ENCODE data around the gene NEK5.
A peak's percentile ranks its signal among the peaks of the same experiment; 100 is the strongest.
"Not testable (repeated sequence)": the region's sequence is repeated elsewhere in the genome, so short reads cannot be mapped to it uniquely, and the experiment has no call there.

The NEK5 gene

DNA sequence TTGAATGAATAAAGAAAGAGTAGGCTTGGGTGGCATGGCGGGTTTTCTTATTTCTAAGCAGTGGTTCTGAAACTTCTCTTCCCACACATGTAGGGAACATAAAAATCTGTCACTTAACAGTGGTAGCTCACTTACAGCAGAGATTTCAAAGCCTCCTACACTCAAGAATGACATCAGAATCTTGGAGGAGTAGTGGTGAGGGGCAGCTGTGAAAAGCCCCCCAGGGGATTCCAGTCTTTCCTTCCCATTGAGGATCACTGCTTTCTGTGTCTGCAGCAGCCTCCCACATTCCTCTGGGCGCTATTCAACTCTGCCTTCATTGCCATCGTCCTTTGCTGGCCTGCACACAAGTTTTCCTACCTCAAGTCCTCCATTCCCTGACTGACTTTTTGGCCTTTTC, 8.6 kb upstream of the NEK5 start:
- DNase-seq, result no peak

DNA sequence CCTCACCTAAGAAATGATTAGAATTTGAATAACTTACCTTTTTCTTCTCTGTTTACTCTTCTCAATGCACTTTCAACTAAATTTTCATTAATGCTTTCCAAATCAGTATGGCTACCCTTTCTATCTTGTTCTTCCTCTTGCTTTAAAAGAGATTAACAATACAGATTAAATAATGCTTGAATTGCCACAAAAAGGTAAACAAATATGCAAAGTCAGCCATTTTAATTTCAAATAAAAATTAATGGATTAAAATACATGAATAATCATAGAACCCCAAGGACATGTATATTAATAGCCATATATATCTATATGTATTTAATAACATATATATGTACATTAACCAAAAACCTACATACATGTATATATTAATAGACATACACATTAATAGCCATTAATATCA, 7.9 kb upstream of the NEK5 start:
- DNase-seq, result no peak

DNA sequence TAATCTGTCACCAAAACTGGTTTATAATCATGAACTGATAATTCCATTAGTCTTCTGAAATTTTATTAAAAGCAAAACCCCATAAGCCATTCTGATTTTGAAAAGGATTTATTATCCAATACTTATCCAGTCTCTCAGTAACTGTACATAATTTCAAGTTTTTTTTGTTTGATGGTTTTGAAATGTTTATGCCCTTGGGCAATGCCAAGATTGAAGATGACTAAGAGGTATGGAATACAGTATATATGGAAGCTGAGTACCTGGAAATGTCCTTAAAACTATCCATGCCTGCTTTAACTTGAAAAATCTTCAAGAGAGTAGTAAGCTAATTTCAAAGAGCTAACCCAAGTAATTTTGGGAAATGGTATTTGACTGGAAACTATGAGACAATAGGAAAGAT, 1.8 kb upstream of the NEK5 start:
- no peak for DNase-seq

DNA sequence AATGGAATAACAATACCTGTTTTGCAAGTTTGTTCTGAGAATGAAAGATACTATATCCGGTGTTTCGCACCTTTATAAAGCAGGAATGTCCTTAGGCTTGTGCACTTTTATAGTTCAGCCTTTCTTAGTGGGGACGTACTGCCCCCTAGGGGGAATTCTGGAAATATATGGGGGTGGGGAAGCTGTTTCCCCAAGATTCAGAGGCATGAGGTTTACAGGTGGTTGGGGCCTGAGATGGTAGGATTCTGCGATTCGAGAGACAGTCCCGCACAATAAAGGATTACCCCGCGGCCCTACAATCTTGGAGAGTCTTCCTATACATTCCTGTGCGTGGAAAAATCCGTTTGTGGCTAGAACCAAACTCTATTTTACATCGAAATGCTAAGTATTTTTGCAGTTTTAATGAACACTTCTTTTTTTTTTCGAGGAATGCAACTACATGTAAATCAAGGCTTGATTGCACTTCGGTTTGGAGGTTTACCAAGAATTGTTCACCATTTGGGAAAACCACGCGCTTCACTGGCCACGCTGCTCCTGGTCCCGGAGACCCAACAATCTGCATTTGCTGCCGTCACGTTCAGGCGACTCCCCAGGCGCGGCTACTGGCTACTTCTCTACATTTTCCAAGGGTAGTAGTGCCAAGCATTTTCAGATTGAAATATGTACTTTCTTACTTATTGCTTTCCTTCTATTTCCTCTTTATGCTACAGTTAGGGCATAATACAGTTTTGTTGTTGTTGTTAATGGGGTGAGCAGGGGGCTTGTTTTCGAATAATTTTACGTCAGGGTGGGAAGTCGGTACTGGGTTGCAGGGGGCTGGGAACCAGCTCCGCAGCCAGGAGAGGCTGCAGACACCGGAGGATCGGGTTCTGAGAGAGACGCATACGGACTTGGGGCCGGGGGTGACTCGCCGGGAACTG, 830 bp downstream of the NEK5 start:
- peak; percentile 46 for DNase-seq

DNA sequence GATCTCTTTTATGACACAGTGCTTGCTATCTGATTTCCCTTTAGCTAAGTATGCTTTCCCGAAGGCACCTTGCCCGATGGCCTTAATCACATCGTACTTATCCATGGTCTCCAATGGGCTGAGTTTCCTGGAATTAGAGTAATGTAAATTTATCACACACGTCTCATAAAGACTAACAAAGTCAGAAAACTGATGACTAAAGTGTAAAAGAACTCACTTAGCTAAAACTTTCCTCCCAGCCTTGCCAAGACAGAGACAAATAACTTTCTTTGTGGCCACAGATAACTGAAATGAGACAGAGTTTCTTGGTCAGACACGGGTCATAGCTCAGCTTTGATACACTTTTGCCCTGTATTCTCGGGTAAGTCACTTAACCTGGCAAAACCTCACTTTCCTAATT, 1.5 kb downstream of the NEK5 start:
- no peak for DNase-seq

DNA sequence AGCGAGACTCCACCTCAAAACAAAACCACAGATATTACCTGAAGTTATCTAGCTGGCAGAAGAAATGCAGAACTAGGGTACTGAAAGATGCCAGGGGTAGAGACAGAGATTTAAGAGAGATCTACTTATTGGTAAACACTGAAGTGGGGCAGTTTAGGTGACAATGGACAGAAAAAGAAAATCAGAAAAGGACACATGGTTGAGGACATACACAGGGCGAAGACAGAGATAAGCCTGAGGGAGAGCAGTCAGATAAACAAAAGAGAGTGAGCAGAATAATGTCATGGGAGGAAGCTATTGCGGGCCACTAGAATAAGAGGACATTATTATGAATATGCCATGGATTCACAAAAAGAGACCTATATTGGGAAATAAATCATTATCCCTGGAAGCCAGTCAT, 3.3 kb downstream of the NEK5 start:
- no peak for DNase-seq

DNA sequence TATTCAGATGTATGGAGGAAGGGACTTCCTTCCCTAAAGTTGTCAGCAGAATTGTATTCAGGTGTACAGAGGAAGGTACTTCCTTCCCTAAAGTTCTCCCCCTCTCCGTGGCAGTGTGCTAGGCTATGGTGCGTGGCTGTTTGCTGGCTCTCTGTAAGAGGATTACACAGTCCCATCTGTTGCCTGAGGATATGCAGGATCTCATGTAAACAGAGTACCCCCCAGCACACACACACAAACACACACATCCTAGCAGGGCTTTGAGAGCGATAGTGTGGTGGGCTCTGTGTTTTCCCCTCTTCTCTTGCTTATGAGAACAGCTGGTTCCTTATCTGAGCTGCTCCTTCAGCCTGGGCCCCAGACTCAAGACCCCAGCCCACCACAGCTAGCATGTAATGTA, 10.3 kb downstream of the NEK5 start:
- DNase-seq, result no peak

DNA sequence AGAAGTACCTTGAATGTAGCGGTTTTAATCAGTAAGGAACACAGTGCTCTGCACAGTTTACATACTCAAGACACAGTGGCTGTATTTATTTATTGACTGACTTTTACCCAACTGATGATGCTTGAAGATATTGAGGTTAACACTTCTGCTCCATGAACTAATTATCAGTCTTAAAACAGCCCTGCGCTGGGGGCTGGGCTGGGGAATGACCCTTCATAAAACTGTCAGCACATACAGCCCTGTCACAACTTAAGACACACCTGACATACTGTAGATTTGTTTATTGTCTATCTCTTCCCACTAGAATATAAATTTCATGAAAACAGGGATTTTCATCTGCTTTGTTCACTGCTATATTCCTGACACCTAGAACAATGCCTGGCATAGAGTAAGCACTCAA, 10.8 kb downstream of the NEK5 start:
- no peak for DNase-seq

DNA sequence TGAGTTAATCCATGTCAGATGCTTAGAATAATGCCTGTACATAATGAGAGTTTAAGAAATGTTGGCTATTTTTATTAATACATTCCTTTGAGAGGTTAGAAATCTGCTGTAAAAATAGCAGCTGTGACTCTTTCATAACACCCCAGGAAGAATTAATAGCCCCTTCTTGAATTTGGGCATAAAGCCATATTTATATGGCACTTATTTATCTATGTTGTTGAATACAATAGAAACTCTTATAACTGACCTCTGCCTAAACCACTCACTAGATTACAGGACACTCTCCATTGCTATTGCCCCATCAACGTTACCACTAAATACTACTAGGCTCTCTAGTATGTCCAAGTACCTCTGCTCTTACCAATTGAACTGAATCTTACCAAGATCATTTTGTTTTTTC, 16.3 kb downstream of the NEK5 start:
- no peak for DNase-seq

DNA sequence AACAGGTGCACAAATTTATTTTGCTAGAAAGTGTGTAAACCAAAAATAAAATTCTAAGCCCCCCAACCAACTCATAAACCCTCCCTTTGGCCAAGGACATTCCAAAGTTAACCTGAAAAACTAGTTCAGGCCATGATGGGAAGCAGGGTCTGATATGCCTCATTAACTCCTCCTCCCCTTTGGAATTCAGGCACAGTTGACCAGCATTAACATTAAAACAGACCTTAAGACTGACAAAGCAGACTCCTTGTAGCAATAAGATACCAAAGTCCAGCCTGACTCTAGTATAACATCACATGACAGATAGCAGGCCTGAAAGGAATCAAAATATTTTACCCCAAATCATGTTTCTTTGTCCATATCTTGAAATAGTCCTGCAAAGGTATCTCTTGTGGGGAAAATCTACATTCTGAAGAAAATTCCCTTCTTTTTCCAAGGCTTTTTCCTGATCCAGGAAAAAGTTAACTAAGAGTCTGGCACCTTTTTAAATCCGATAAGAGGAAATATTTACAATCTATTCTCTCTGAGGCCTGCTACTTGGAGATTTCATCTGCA, 19.7 kb downstream of the NEK5 start:
- DNase-seq, result no peak

DNA sequence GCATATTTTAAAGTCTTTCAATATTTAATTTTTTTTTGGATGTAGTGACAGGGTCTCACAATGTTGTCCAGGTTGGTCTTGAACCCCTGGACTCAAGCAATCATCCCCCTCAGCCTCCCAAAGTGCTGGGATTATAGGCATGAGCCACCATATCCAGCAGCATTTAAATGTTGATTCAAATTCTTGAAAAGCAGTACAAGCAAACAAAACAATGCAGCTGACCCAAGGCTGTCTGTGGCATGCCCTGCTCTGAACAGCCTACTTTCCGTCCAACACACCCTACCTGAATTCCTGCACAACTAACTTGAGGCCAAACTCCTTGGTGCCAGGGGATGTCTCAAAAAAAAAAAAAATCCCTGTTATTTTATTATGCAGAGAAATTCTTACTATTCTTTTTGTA, 23.0 kb downstream of the NEK5 start:
- no peak for DNase-seq

DNA sequence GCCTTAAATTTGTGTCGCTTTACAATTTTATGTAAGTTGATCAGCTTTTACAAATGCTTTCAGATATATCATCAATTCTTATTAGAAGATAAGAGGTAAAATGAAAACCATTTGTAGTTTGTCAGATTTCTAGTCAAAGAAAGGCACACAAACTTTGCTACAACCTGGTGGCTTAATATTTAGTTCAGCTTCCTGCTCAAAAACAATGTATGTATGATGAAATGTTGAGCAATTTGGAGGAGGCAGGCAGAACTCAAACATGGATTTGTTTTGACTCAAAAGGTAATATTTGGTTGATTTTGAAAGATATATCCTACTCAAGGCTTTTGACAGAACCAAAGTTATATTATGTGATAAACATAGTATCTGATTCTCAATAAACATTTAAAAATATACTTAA, 24.2 kb downstream of the NEK5 start:
- DNase-seq, result no peak

DNA sequence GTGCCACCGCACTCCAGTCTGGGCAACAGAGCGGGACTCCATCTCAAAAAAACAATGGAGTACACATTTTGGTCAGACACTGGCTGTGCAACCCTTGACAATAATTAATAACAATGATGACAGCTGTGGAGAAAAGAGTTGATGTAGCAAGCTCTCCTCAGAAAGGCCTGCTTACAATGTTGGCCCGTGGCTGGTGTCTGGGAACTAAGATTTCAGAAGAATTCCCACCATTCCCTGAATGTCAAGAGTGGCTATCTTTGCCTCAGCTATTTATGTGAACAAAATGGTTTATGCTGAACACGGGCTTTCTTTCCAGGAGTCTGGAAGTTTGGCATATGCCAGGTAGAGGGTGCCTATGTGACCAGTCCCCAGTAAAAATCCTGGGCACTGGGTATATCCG, 25.5 kb downstream of the NEK5 start:
- no peak for DNase-seq

DNA sequence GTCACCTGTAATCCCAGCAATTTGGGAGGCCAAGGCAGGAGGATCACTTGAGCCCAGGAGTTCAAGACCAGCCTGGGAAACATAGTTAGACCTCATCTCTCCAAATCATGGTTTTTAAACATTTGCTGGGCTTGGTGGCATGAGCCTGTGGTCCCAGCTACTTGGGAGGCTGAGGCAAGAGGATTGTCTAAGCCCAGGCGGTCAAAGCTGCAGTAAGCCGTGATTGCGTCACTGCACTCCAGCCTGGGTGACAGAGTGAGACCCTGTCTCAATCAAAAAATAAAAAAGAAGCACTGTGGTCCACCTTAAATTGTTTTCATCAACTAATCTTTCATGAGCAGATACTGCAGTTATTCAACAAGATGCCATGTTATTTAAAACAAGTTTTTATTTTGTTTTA, 26.4 kb downstream of the NEK5 start:
- not testable (repeated sequence) for DNase-seq

DNA sequence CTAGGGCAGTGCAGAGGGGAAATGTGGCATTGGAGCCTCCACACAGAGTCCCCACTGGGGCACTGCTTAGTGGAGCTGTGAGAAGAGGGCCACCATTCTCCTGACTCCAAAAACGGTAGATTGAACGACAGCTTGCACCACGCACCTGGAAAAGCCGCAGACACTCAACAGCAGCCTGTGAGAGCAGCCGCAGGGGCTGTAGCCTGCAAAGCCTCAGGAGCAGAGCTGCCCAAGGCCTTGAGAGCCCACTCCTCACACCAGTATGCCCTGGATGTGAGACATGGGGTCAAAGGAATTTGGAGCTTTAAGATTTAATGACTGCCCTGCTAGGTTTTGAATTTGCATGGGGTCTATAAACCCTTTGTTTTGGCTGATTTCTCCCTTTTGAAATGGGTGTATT, 31.7 kb downstream of the NEK5 start:
- DNase-seq, result no peak

DNA sequence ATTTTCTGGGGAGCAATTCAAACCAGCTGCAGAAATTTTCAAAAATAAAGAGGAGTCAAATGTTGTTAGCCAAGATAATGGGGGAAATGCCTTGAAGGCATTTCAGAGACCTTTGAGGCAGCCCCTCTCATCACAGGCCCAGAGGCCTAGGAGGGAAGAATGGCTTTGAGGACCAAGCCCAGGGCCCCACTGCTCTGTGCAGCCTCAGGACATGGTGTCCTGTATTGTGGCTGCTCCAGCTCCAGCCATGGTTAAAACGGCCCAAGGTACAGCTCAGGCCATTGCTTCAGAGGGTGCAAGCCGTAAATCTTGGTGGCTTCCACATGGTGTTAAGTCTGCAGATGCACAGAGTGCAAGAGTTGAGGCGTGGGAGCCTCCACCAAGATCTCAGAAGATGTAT, 32.1 kb downstream of the NEK5 start:
- DNase-seq, result no peak

DNA sequence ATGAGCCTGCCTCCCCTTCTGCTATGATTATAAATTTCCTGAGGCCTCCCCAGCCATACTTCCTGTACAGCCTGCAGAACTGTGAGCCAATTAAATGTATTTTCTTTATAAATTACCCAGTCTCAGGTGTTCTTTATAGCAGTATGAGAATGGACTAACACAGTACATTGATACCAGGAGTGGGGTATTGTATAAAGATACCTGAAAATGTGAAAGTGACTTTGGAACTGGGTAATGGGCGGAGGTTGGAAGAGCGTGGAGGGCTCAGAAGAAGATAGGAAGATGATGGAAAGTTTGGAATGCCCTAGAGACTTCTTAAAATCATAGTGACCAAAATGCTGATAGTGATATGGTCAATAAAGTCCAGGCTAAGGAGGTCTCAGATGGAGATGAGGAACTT, 32.8 kb downstream of the NEK5 start:
- no peak for DNase-seq

DNA sequence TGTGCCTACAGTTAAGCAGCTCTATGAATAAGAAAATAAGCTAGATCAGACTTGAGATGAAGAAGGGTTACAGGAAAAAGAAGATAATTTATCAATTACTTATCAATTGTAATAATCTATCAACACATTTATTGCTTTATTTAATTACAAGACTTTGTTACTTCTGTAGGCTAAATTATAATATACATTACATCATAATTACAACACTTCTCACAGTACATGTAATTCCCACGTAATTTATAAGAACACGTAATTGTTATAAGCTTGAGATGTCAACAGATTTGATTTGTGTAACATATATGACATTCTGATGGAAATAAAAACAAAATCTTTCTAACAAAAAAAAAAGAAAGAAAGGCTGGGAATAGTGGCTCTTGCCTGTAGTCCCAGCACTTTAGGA, 36.8 kb downstream of the NEK5 start:
- DNase-seq, result no peak

DNA sequence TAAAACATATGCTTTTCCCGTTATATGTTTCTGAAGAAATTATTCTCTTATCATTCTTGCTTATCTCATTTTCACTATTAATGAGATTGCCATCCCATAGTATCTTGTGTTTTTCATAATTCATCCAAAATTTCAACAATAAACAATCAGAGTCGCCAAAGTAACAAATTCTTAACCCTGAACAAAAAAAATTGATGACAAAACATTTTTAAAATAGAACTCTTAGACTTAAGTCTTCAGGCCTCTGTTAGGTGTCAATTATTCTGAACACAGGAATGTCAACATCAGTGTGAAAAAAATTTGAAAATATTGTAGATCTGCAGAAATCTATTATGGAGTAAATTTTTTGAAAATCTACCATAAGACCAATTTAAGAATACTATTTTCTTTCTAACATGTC, 37.4 kb downstream of the NEK5 start:
- DNase-seq, result no peak

DNA sequence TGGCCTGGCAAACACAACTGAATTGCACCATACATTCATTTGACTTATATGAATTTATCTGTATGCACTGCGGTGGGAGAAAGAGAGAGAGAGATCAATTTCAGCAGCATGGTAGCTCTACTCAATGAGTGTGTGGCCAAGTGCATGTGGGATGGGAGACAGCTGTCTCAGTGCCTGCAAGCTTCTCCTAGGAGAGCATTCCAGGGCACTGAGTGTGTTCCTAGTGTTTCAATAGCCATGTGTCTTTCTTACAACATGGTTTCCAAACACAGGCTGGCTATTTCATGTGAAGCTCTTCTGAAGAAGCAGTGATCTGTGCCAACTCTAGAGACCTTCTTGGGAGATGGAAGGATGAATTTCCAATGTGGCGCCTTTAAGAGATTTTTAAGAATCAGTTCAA, 43.5 kb downstream of the NEK5 start:
- no peak for DNase-seq

DNA sequence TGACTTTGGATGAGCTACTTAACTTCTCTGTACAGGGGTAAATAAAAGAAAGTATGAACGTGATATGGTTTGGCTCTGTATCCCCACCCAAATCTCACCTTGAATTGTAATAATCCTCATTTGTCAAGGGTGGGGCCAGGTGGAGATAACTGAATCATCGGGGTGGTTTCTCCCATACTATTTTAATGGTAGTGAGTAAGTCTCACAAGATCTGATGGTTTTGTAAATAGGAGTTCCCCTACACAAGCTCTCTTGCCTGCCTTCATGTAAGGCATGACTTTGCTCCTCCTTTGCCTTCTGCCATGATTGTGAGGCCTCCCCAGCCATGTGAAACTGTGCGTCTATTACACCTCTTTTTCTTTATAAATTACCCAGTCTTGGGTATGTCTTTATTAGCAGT, 43.9 kb downstream of the NEK5 start:
- DNase-seq, result not testable (repeated sequence)

DNA sequence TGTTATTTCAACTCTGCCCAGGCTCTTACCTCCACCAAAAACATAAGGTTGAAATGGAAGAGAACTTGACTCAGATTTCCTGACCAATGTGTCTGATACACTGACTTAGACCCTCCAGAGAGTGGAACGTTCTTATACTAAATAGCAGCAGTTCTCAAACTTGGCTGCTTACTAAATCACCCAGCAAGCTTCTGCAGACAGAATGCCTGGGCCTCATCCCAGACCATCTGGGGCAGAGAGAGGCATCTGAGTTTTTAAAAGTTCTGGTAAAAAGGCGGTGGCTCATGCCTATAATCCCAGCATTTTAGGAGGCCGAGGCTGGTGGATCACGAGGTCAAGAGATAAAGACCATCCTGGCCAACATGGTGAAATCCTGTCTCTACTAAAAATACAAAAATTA, 46.3 kb downstream of the NEK5 start:
- DNase-seq, result no peak

DNA sequence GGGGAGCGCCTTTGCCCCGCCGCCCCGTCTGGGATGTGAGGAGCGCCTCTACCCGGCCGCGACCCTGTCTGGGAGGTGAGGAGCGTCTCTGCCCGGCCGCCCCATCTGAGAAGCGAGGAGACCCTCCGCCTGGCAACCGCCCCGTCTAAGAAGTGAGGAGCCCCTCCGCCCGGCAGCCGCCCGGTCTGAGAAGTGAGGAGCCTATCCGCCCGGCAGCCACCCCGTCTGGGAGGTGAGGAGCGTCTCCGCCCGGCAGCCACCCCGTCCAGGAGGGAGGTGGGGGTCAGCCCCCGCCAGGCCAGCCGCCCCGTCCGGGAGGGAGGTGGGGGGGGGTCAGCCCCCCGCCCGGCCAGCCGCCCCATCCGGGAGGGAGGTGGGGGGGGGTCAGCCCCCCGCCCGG, 49.0 kb downstream of the NEK5 start:
- DNase-seq, result not testable (repeated sequence)

DNA sequence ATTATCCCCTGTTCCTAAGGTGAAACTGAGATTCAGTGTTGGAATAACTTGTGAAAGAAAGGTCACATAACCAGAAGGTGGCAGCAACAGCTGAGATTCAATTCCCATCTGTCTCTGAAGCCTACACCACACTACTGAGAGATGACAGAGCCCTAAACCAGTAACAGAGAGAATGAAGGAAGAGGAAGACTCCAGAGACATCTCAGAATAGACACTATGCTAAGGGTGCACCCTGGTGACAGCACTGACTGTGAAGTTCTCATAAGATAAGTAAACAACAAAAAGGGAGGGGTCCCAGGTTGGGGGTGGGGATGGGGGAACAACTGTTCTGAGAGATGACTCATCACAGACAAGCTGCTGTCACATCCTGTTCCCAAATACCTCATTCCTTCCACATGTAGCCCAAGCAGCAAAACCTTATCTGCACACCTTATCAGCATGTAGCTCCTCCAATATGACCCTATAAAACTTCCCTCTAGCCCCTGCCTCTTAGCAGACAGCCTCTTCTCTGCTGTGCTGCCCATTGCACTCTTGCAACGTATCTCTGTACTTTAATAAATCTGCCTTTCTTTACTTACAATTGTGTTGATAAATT, 57.8 kb downstream of the NEK5 start:
- DNase-seq, result no peak

DNA sequence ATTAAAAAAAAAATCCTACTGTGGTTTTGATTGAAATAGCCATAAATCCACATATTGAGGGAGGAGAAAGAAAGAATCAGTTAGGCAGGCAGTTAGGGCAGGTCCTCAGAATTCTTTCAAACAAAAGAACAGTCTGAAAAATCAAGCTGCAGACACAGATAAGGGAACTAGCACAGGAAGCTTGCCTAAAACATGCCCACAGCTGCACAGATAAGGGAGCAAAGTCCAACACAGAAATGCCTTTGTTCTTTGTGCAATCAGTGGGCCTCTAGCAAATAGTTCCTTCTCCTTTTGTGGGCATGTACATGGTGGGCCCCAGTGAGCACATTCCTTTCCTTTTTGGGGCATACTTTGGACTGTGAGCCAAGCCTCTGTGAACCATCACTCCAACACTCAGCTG, 61.6 kb downstream of the NEK5 start:
- DNase-seq, result no peak
